Activated CD8-positive, alpha-beta memory T cell treated with anti-CD3 and anti-CD28 coated beads, Interleukin-2, amount 50 U/mL, for 1 hour (primary cell): ENCODE measurements around the gene CNNM4.
A peak's percentile ranks its signal among the peaks of the same experiment; 100 is the strongest.

Experiments
- DNase-seq: peaks from one replicate; pipeline ENCODE4 v3.0.0-alpha.2; 2020; ENCODE audit errors: extremely low read depth

The CNNM4 gene

GRCh38 chr2:96758987-96759386 lies 1.7 kb upstream of the CNNM4 start:
- no peak for DNase-seq

- no peak for DNase-seq
Observed at GRCh38 chr2:96759548-96759947, 1.2 kb upstream of the CNNM4 start.

GRCh38 chr2:96760986-96761832 lies 507 bp downstream of the CNNM4 start:
- DNase-seq = no peak

- DNase-seq = no peak
Observed at GRCh38 chr2:96762529-96763311, 2.0 kb downstream of the CNNM4 start.

- DNase-seq = no peak
Observed at GRCh38 chr2:96763511-96764252, 3.0 kb downstream of the CNNM4 start.

GRCh38 chr2:96764253-96764637 lies 3.5 kb downstream of the CNNM4 start:
- no peak for DNase-seq

GRCh38 chr2:96767135-96767871 lies 6.6 kb downstream of the CNNM4 start:
- no peak for DNase-seq

- DNase-seq = no peak
Observed at GRCh38 chr2:96768083-96768561, 7.4 kb downstream of the CNNM4 start.

- DNase-seq = no peak
Observed at GRCh38 chr2:96769814-96770213, 9.1 kb downstream of the CNNM4 start.

GRCh38 chr2:96770442-96771202 lies 9.9 kb downstream of the CNNM4 start:
- no peak for DNase-seq

- no peak for DNase-seq
Observed at GRCh38 chr2:96771796-96772618, 11.3 kb downstream of the CNNM4 start.

- no peak for DNase-seq
Observed at GRCh38 chr2:96772903-96773671, 12.4 kb downstream of the CNNM4 start.

- peak; percentile 17 for DNase-seq
Observed at GRCh38 chr2:96773922-96774321, 13.2 kb downstream of the CNNM4 start.

GRCh38 chr2:96775160-96775559 lies 14.5 kb downstream of the CNNM4 start:
- DNase-seq = no peak

GRCh38 chr2:96783388-96783787 lies 22.7 kb downstream of the CNNM4 start:
- DNase-seq = no peak

GRCh38 chr2:96787411-96787810 lies 26.7 kb downstream of the CNNM4 start:
- no peak for DNase-seq

- DNase-seq = no peak
Observed at GRCh38 chr2:96788442-96789244, 27.9 kb downstream of the CNNM4 start.

- no peak for DNase-seq
Observed at GRCh38 chr2:96789245-96789617, 28.5 kb downstream of the CNNM4 start.
